ENCODE results near the gene LIAS.
"Not testable (repeated sequence)": the region's sequence is repeated elsewhere in the genome, so short reads cannot be mapped to it uniquely, and the experiment has no call there.

LIAS gene

GRCh38 chr4:39453738-39454137 is 5.1 kb upstream of the LIAS start:
- DNase-seq, result no peak

GRCh38 chr4:39455486-39455885 is 3.4 kb upstream of the LIAS start:
- DNase-seq, result no peak

GRCh38 chr4:39456946-39457763 is 1.7 kb upstream of the LIAS start:
- DNase-seq, result no peak

GRCh38 chr4:39458161-39458504 is 723 bp upstream of the LIAS start:
- not testable (repeated sequence) for DNase-seq

- DNase-seq, result no peak
Measured at GRCh38 chr4:39464886-39465501, 6.1 kb downstream of the LIAS start.

- DNase-seq, result no peak
Measured at GRCh38 chr4:39466747-39467146, 7.9 kb downstream of the LIAS start.

GRCh38 chr4:39467464-39467863 is 8.6 kb downstream of the LIAS start:
- DNase-seq, result no peak

GRCh38 chr4:39469429-39470077 is 10.7 kb downstream of the LIAS start:
- DNase-seq, result peak in 7 of 14 donors; percentile 6 to 47 (median 19)

- no peak for DNase-seq
Measured at GRCh38 chr4:39470402-39470801, 11.5 kb downstream of the LIAS start.

- DNase-seq, result no peak
Measured at GRCh38 chr4:39472396-39472795, 13.5 kb downstream of the LIAS start.

GRCh38 chr4:39476187-39476895 is 17.5 kb downstream of the LIAS start:
- DNase-seq, result no peak

- no peak for DNase-seq
Measured at GRCh38 chr4:39480251-39480650, 21.4 kb downstream of the LIAS start.

GRCh38 chr4:39480902-39481695 is 22.2 kb downstream of the LIAS start:
- no peak for DNase-seq

GRCh38 chr4:39484582-39485272 is 25.9 kb downstream of the LIAS start:
- no peak for DNase-seq

GRCh38 chr4:39486221-39486804 is 27.5 kb downstream of the LIAS start:
- no peak for DNase-seq

GRCh38 chr4:39490322-39490721 is 31.5 kb downstream of the LIAS start:
- DNase-seq, result no peak

GRCh38 chr4:39494354-39494753 is 35.5 kb downstream of the LIAS start:
- DNase-seq, result no peak

GRCh38 chr4:39495446-39496213 is 36.8 kb downstream of the LIAS start:
- DNase-seq, result no peak

- no peak for DNase-seq
Measured at GRCh38 chr4:39497909-39498726, 39.3 kb downstream of the LIAS start.

GRCh38 chr4:39498727-39499020 is 39.8 kb downstream of the LIAS start:
- DNase-seq, result no peak
